ENCODE results near the gene SPATA32.
A peak's percentile ranks its signal among the peaks of the same experiment; 100 is the strongest.

The SPATA32 gene

GRCh38 chr17:45231481-45232116, 30.3 kb downstream of the SPATA32 start (continued):
- TF ChIP-seq ZNF121 (tag by site-specific recombination; IDR thresholded peaks at IDR 0.05) (no peak), ZNF114 (tag by site-specific recombination; IDR thresholded peaks at IDR 0.05) (no peak), SCRT1 (tag by site-specific recombination; IDR thresholded peaks at IDR 0.05; ENCODE audit: borderline replicate concordance) (no peak), KLF10 (tag by site-specific recombination; IDR thresholded peaks at IDR 0.05) (no peak), HOXA7 (CRISPR knock-in tag; IDR thresholded peaks at IDR 0.05; ENCODE audit: borderline replicate concordance) (no peak), ZNF677 (tag by site-specific recombination; IDR thresholded peaks at IDR 0.05) (no peak), ZNF654 (tag by site-specific recombination; IDR thresholded peaks at IDR 0.05; ENCODE audit: low read depth) (0 out of 2 replicates have a peak, but pooled peaks have one; percentile 3)

GRCh38 chr17:45230787-45231480, 31.0 kb downstream of the SPATA32 start:
- no peaks in the 10 kb centered on the region; the same call in 1 of the 2 replicates for H3K4me1 ChIP-seq (ENCODE audit: control insufficient read depth, insufficient read depth, low read length)
- no peaks in the 10 kb centered on the region for H3K36me3 ChIP-seq (ENCODE audit: control insufficient read depth in 2 of 2, insufficient read depth in 1 of 2, low read length in 2 of 2)
- ChIA-PET POLR2A (interaction anchor here (0.9 to 2.1 kb wide), 5 partner anchors 12 to 86 kb away, joined by 4 to 6 read pairs (median 4); partner anchors contain the start of genes HEXIM1, HEXIM2 and MAP3K14), CTCF (interaction anchor here (0.6 to 11.7 kb wide), 15 partner anchors 11 to 195 kb away, joined by 3 to 192 read pairs (median 5); partner anchors contain the start of genes ACBD4, FMNL1 and HEXIM1)
- no peak overlapping the region for H3K27ac ChIP-seq (ENCODE audit: extremely low read depth, low read depth, low read length)
- H3K4me3 ChIP-seq (ENCODE audit: low read depth, low read length): no peak overlapping the region
- H3K9me3 ChIP-seq (ENCODE audit: control insufficient read depth, insufficient read depth, low read depth, low read length): no peaks in the 10 kb centered on the region
- no peak for TF ChIP-seq ZSCAN18 (tag by site-specific recombination; IDR thresholded peaks at IDR 0.05)
- 0 out of 2 replicates have a peak, but pooled peaks have one; percentile 17 for TF ChIP-seq ZIC2 (tag by site-specific recombination; IDR thresholded peaks at IDR 0.05)
- TF ChIP-seq GLIS1 (tag by site-specific recombination; IDR thresholded peaks at IDR 0.05): peak; percentile 15; the same call in 1 of the 2 replicates

GRCh38 chr17:45230410-45230786, 31.5 kb downstream of the SPATA32 start:
- Histone ChIP-seq H3K27ac (ENCODE audit: extremely low read depth, low read depth, low read length) (no peak overlapping the region), H3K9me3 (ENCODE audit: control insufficient read depth, insufficient read depth, low read depth, low read length) (no peaks in the 10 kb centered on the region), H3K36me3 (ENCODE audit: control insufficient read depth in 2 of 2, insufficient read depth in 1 of 2, low read length in 2 of 2) (no peaks in the 10 kb centered on the region), H3K4me3 (ENCODE audit: low read depth, low read length) (no peak overlapping the region), H3K4me1 (ENCODE audit: control insufficient read depth, insufficient read depth, low read length) (no peaks in the 10 kb centered on the region; the same call in 1 of the 2 replicates)
- TF ChIP-seq ZNF792 (tag by site-specific recombination; IDR thresholded peaks at IDR 0.05): no peak
- CTCF ChIA-PET: interaction anchor here (0.6 to 11.7 kb wide), 10 partner anchors 11 to 196 kb away, joined by 3 to 192 read pairs (median 10); partner anchors contain the start of genes ACBD4, FMNL1 and HEXIM1
- POLR2A ChIA-PET: interaction anchor here (1.2 kb wide), 1 partner anchor 69 kb away, joined by 4 read pairs; the partner anchor contains the start of gene HEXIM2

- H3K27ac ChIP-seq (ENCODE audit: extremely low read depth, low read depth, low read length): no peak overlapping the region
- ChIA-PET CTCF (interaction anchor here (0.6 to 11.7 kb wide), 9 partner anchors 8 to 196 kb away, joined by 3 to 192 read pairs (median 9); partner anchors contain the start of genes ACBD4 and FMNL1), POLR2A (interaction anchor here (0.6 to 1.6 kb wide), 2 partner anchors 80 to 82 kb away, joined by 3 to 7 read pairs; partner anchors contain the start of gene HEXIM1)
- TF ChIP-seq ZFHX2 (tag by site-specific recombination; conservative IDR thresholded peaks at IDR 0.05) (peak; percentile 45), EGR2 (tag by site-specific recombination; IDR thresholded peaks at IDR 0.05; ENCODE audit: low read depth) (peak; percentile 40; the same call in 1 of the 2 replicates), REST (tag by site-specific recombination; IDR thresholded peaks at IDR 0.05) (peak; percentile 73), ZBTB20 (tag by site-specific recombination; IDR thresholded peaks at IDR 0.05) (no peak)
- no peaks in the 10 kb centered on the region; the same call in 1 of the 2 replicates for H3K4me1 ChIP-seq (ENCODE audit: control insufficient read depth, insufficient read depth, low read length)
- H3K9me3 ChIP-seq (ENCODE audit: control insufficient read depth, insufficient read depth, low read depth, low read length): no peaks in the 10 kb centered on the region
- H3K36me3 ChIP-seq (ENCODE audit: control insufficient read depth in 2 of 2, insufficient read depth in 1 of 2, low read length in 2 of 2): no peaks in the 10 kb centered on the region
- no peak overlapping the region for H3K4me3 ChIP-seq (ENCODE audit: low read depth, low read length)
Measured at GRCh38 chr17:45229681-45230409, 32.0 kb downstream of the SPATA32 start.

All from HEK293 (cell line).